GM21360 (cell line): ENCODE measurements around the gene DCTN4.

Source experiments
- ATAC-seq: cut with Tn5 transposase; IDR thresholded peaks from one replicate; pipeline ENCODE4 v1.9.1; 2021; ENCODE audit warnings: mild to moderate bottlenecking, moderate library complexity; ENCODE audit not compliant: unreplicated experiment

DCTN4 gene

GRCh38 chr5:150672237-150672883, 86.5 kb downstream of the DCTN4 start:
- no peak for ATAC-seq

GRCh38 chr5:150671509-150672236, 87.1 kb downstream of the DCTN4 start:
- ATAC-seq = no peak

GRCh38 chr5:150670948-150671310, 87.9 kb downstream of the DCTN4 start:
- ATAC-seq = no peak

- no peak for ATAC-seq
Measured at GRCh38 chr5:150670275-150670947, 88.4 kb downstream of the DCTN4 start.

GRCh38 chr5:150665044-150665443, 93.8 kb downstream of the DCTN4 start:
- no peak for ATAC-seq

GRCh38 chr5:150663936-150664335, 94.9 kb downstream of the DCTN4 start:
- ATAC-seq = no peak

- no peak for ATAC-seq
Measured at GRCh38 chr5:150662731-150663516, 95.9 kb downstream of the DCTN4 start.

GRCh38 chr5:150661821-150662596, 96.8 kb downstream of the DCTN4 start:
- no peak for ATAC-seq

- ATAC-seq = no peak
Measured at GRCh38 chr5:150661086-150661485, 97.7 kb downstream of the DCTN4 start, which contains the start of gene MYOZ3. TSS of gene MYOZ3 (plus strand) at chr5:150661251. CDS start at chr5:150662942, 1,691 bp downstream.

GRCh38 chr5:150660108-150660831, 98.5 kb downstream of the DCTN4 start:
- no peak for ATAC-seq

GRCh38 chr5:150659360-150660107, 99.3 kb downstream of the DCTN4 start:
- no peak for ATAC-seq

GRCh38 chr5:150658699-150659265, 100.0 kb downstream of the DCTN4 start:
- no peak for ATAC-seq
